ENCODE measurements around the gene CCDC144A.
"Not testable (repeated sequence)": the region's sequence is repeated elsewhere in the genome, so short reads cannot be mapped to it uniquely, and the experiment has no call there.

The CCDC144A gene

GRCh38 chr17:16689731-16690281 is at the start of gene CCDC144A:
TSS of gene CCDC144A (plus strand) at chr17:16690241. CDS start at chr17:16690401, 160 bp downstream.
- DNase-seq (ENCODE audit: low spot score in 2 of 2), result peak in 1 of 2 donors; percentile 21
- H3K4me3 Mint-ChIP-seq, H3K27me3 Mint-ChIP-seq: not testable (repeated sequence)

GRCh38 chr17:16649585-16649984 is 40.5 kb upstream of the CCDC144A start:
- ATAC-seq (replicated peaks; ENCODE audit: extremely low read depth, poor library complexity, severe bottlenecking), result no peak
- H3K4me3 Mint-ChIP-seq, result no peak overlapping the region
- H3K27ac Mint-ChIP-seq (ENCODE audit: low read depth), result no peak overlapping the region

More at GRCh38 chr17:16689731-16690281, at the start of gene CCDC144A:
- not testable (repeated sequence) for ATAC-seq (replicated peaks; ENCODE audit: extremely low read depth, poor library complexity, severe bottlenecking); H3K27ac Mint-ChIP-seq (ENCODE audit: low read depth); H3K9me3 Mint-ChIP-seq; H3K36me3 Mint-ChIP-seq (ENCODE audit: insufficient read depth); H3K4me1 Mint-ChIP-seq

GRCh38 chr17:16652252-16652651 is 37.8 kb upstream of the CCDC144A start:
- H3K9me3 Mint-ChIP-seq, result no peaks in the 10 kb centered on the region
- peaks cover 2% of the 10 kb centered on the region for H3K36me3 Mint-ChIP-seq (ENCODE audit: insufficient read depth)
- H3K4me3 Mint-ChIP-seq, result peak overlapping the region; percentile 87
- peaks cover 17% of the 10 kb centered on the region for H3K4me1 Mint-ChIP-seq
- H3K27ac Mint-ChIP-seq (ENCODE audit: low read depth), result no peak overlapping the region
- DNase-seq (ENCODE audit: low spot score in 2 of 2), result no peak
- no peak for ATAC-seq (replicated peaks; ENCODE audit: extremely low read depth, poor library complexity, severe bottlenecking)
- no peaks in the 10 kb centered on the region for H3K27me3 Mint-ChIP-seq

More at GRCh38 chr17:16649585-16649984, 40.5 kb upstream of the CCDC144A start:
- H3K27me3 Mint-ChIP-seq, result no peaks in the 10 kb centered on the region
- DNase-seq (ENCODE audit: low spot score in 2 of 2), result no peak
- peaks cover 17% of the 10 kb centered on the region for H3K4me1 Mint-ChIP-seq
- H3K36me3 Mint-ChIP-seq (ENCODE audit: insufficient read depth), result peaks cover 3% of the 10 kb centered on the region
- H3K9me3 Mint-ChIP-seq, result no peaks in the 10 kb centered on the region

GRCh38 chr17:16652847-16653366 is 37.1 kb upstream of the CCDC144A start:
- H3K27ac Mint-ChIP-seq (ENCODE audit: low read depth), result peak overlapping the region; percentile 24
- H3K36me3 Mint-ChIP-seq (ENCODE audit: insufficient read depth), result peaks cover 3% of the 10 kb centered on the region
- no peak for DNase-seq (ENCODE audit: low spot score in 2 of 2)
- H3K4me3 Mint-ChIP-seq, result peak overlapping the region; percentile 87
- no peaks in the 10 kb centered on the region for H3K9me3 Mint-ChIP-seq
- no peak for ATAC-seq (replicated peaks; ENCODE audit: extremely low read depth, poor library complexity, severe bottlenecking)
- peaks cover 4% of the 10 kb centered on the region for H3K27me3 Mint-ChIP-seq
- H3K4me1 Mint-ChIP-seq, result peaks cover 17% of the 10 kb centered on the region

- ATAC-seq (replicated peaks; ENCODE audit: extremely low read depth, poor library complexity, severe bottlenecking) (peak; percentile 95), DNase-seq (ENCODE audit: low spot score in 2 of 2) (peak; percentile 66)
- Mint-ChIP-seq H3K4me1 (peaks cover 17% of the 10 kb centered on the region), H3K36me3 (ENCODE audit: insufficient read depth) (peaks cover 3% of the 10 kb centered on the region), H3K27me3 (peaks cover 10% of the 10 kb centered on the region), H3K4me3 (peak within 1 kb of the TSS; percentile 87), H3K9me3 (no peaks in the 10 kb centered on the region), H3K27ac (ENCODE audit: low read depth) (peak within 1 kb of the TSS; percentile 24)
These were observed 36.5 kb upstream of the CCDC144A start, which contains the start of gene ZNF624 for GRCh38 chr17:16653367-16654041. TSS of gene ZNF624 (minus strand) at chr17:16653850.

GRCh38 chr17:16661217-16661616 is 28.8 kb upstream of the CCDC144A start:
- DNase-seq (ENCODE audit: low spot score in 2 of 2), result no peak
- no peak overlapping the region for H3K27ac Mint-ChIP-seq (ENCODE audit: low read depth)
- H3K4me3 Mint-ChIP-seq, result no peak overlapping the region
- H3K36me3 Mint-ChIP-seq (ENCODE audit: insufficient read depth), result peaks cover 2% of the 10 kb centered on the region
- no peak for ATAC-seq (replicated peaks; ENCODE audit: extremely low read depth, poor library complexity, severe bottlenecking)
- peaks cover 38% of the 10 kb centered on the region for H3K27me3 Mint-ChIP-seq
- no peaks in the 10 kb centered on the region for H3K9me3 Mint-ChIP-seq
- H3K4me1 Mint-ChIP-seq, result no peaks in the 10 kb centered on the region

- ATAC-seq (replicated peaks; ENCODE audit: extremely low read depth, poor library complexity, severe bottlenecking) (no peak), DNase-seq (ENCODE audit: low spot score in 2 of 2) (no peak)
- Mint-ChIP-seq H3K4me3 (no peak overlapping the region), H3K36me3 (ENCODE audit: insufficient read depth) (no peaks in the 10 kb centered on the region), H3K27me3 (peaks cover 35% of the 10 kb centered on the region), H3K9me3 (no peaks in the 10 kb centered on the region), H3K4me1 (no peaks in the 10 kb centered on the region), H3K27ac (ENCODE audit: low read depth) (no peak overlapping the region)
These were observed 27.1 kb upstream of the CCDC144A start for GRCh38 chr17:16662936-16663335.

- H3K27me3 Mint-ChIP-seq, result peaks cover 43% of the 10 kb centered on the region
- H3K27ac Mint-ChIP-seq (ENCODE audit: low read depth); H3K36me3 Mint-ChIP-seq (ENCODE audit: insufficient read depth); H3K4me1 Mint-ChIP-seq; DNase-seq (ENCODE audit: low spot score in 2 of 2); H3K4me3 Mint-ChIP-seq; H3K9me3 Mint-ChIP-seq; ATAC-seq (replicated peaks; ENCODE audit: extremely low read depth, poor library complexity, severe bottlenecking): not testable (repeated sequence)
These were observed 23.5 kb upstream of the CCDC144A start for GRCh38 chr17:16666553-16666906.

GRCh38 chr17:16666907-16667636 is 23.0 kb upstream of the CCDC144A start:
- H3K9me3 Mint-ChIP-seq; DNase-seq (ENCODE audit: low spot score in 2 of 2); ATAC-seq (replicated peaks; ENCODE audit: extremely low read depth, poor library complexity, severe bottlenecking); H3K36me3 Mint-ChIP-seq (ENCODE audit: insufficient read depth); H3K4me1 Mint-ChIP-seq; H3K27ac Mint-ChIP-seq (ENCODE audit: low read depth): not testable (repeated sequence)
- H3K27me3 Mint-ChIP-seq, result peaks cover 43% of the 10 kb centered on the region
- H3K4me3 Mint-ChIP-seq, result peak overlapping the region; percentile 48

- DNase-seq (ENCODE audit: low spot score in 2 of 2) (no peak), ATAC-seq (replicated peaks; ENCODE audit: extremely low read depth, poor library complexity, severe bottlenecking) (no peak)
- peaks cover 2% of the 10 kb centered on the region for H3K36me3 Mint-ChIP-seq (ENCODE audit: insufficient read depth)
- H3K4me1 Mint-ChIP-seq, result no peaks in the 10 kb centered on the region
- no peak overlapping the region for H3K4me3 Mint-ChIP-seq
- H3K9me3 Mint-ChIP-seq, result no peaks in the 10 kb centered on the region
- H3K27me3 Mint-ChIP-seq, result peaks cover 33% of the 10 kb centered on the region
- H3K27ac Mint-ChIP-seq (ENCODE audit: low read depth), result no peak overlapping the region
These were observed 13.3 kb upstream of the CCDC144A start for GRCh38 chr17:16676676-16677268.

GRCh38 chr17:16683290-16684138 is 6.5 kb upstream of the CCDC144A start:
- not testable (repeated sequence) for H3K4me3 Mint-ChIP-seq

GRCh38 chr17:16686019-16686418 is 4.0 kb upstream of the CCDC144A start:
- not testable (repeated sequence) for ATAC-seq (replicated peaks; ENCODE audit: extremely low read depth, poor library complexity, severe bottlenecking); H3K9me3 Mint-ChIP-seq; H3K27ac Mint-ChIP-seq (ENCODE audit: low read depth); H3K36me3 Mint-ChIP-seq (ENCODE audit: insufficient read depth); H3K4me1 Mint-ChIP-seq; H3K4me3 Mint-ChIP-seq; DNase-seq (ENCODE audit: low spot score in 2 of 2)
- H3K27me3 Mint-ChIP-seq, result peaks cover 32% of the 10 kb centered on the region

More at GRCh38 chr17:16683290-16684138, 6.5 kb upstream of the CCDC144A start:
- ATAC-seq (replicated peaks; ENCODE audit: extremely low read depth, poor library complexity, severe bottlenecking); H3K4me1 Mint-ChIP-seq; DNase-seq (ENCODE audit: low spot score in 2 of 2); H3K36me3 Mint-ChIP-seq (ENCODE audit: insufficient read depth); H3K27ac Mint-ChIP-seq (ENCODE audit: low read depth); H3K9me3 Mint-ChIP-seq: not testable (repeated sequence)
- peaks cover 42% of the 10 kb centered on the region for H3K27me3 Mint-ChIP-seq
